H1 (cell line): Measurements from ENCODE around the gene RNF212.

Source experiments
- CTCF ChIP-seq, 3 experiments: IDR thresholded peaks; 1 replicate in 2 of 3; 2 replicates in 1 of 3; pipeline versions ENCODE4 v1.5.1 to v1.6.1; 2011; ENCODE audit warnings: low read length in 3 of 3, mild to moderate bottlenecking in 3 of 3, inconsistent platforms in 2 of 3, low read depth in 1 of 3, moderate library complexity in 1 of 3; ENCODE audit not compliant: insufficient read depth in 1 of 3; ENCODE audit errors: control extremely low read depth in 1 of 3
- JUND ChIP-seq: IDR thresholded peaks from 2 replicates; pipeline ENCODE4 v1.6.1; 2011; ENCODE audit warnings: mild to moderate bottlenecking, improper control_type of control experiment, low read length
- KDM1A ChIP-seq: fragments of 200-600, 300-600 bp; sonication (generic); IDR thresholded peaks from 2 replicates; pipeline ENCODE4 v1.7.1; 2016; ENCODE audit warnings: mild to moderate bottlenecking, low read length, borderline replicate concordance
- KDM4A ChIP-seq: IDR thresholded peaks from one replicate; pipeline ENCODE4 v1.7.1; 2012; ENCODE audit warnings: low read depth, mild to moderate bottlenecking, moderate library complexity, low read length, inconsistent platforms; ENCODE audit not compliant: severe bottlenecking
- POU5F1 ChIP-seq: IDR thresholded peaks from 2 replicates; pipeline ENCODE4 v1.6.1; 2011; ENCODE audit warnings: low read depth, mild to moderate bottlenecking, low read length, moderate library complexity
- RFX5 ChIP-seq: IDR thresholded peaks from 2 replicates; pipeline ENCODE4 v1.6.1; 2011; ENCODE audit warnings: low read depth, low read length, improper control_type of control experiment, borderline replicate concordance
- RNF2 ChIP-seq: fragments of 200-900, 300-1000 bp; sonication (generic); IDR thresholded peaks from 2 replicates; pipeline ENCODE4 v1.7.1; 2016; ENCODE audit warnings: borderline replicate concordance, low read depth, mild to moderate bottlenecking, antibody characterized with exemption, low read length; ENCODE audit not compliant: poor library complexity, severe bottlenecking; ENCODE audit errors: missing control alignments
- SP1 ChIP-seq: IDR thresholded peaks from 2 replicates; pipeline ENCODE4 v1.6.1; 2011; ENCODE audit warnings: low read depth, low read length
- SRF ChIP-seq: IDR thresholded peaks from 2 replicates; pipeline ENCODE4 v1.6.1; 2011; ENCODE audit warnings: mild to moderate bottlenecking, low read depth, low read length, moderate library complexity
- USF2 ChIP-seq: IDR thresholded peaks from 2 replicates; pipeline ENCODE4 v1.6.1; 2011; ENCODE audit warnings: low read length, improper control_type of control experiment
- TF ChIP-seq, protein P1 (sequence below): IDR thresholded peaks from 2 replicates; pipeline ENCODE4 v1.6.1; 2012; ENCODE audit warnings: inconsistent platforms
- TF ChIP-seq, protein P2 (sequence below): IDR thresholded peaks from 2 replicates; pipeline ENCODE4 v1.6.1; 2012; ENCODE audit warnings: low read length, inconsistent platforms

GRCh38 chr4:1112174-1112820 lies 1.1 kb downstream of the RNF212 start:
- TF ChIP-seq RNF2 (no peak), JUND (no peak), POU5F1 (no peak), CTCF (IDR thresholded peaks at IDR 0.05; ENCODE audit: control extremely low read depth in 1 of 3, insufficient read depth in 1 of 3, low read depth in 1 of 3, low read length in 3 of 3) (no peak), SP1 (no peak), RFX5 (no peak), KDM4A (no peak), KDM1A (no peak), SRF (no peak), USF2 (no peak)
- TF ChIP-seq, protein P1, sequence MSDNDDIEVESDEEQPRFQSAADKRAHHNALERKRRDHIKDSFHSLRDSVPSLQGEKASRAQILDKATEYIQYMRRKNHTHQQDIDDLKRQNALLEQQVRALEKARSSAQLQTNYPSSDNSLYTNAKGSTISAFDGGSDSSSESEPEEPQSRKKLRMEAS, result no peak
- TF ChIP-seq, protein P2, sequence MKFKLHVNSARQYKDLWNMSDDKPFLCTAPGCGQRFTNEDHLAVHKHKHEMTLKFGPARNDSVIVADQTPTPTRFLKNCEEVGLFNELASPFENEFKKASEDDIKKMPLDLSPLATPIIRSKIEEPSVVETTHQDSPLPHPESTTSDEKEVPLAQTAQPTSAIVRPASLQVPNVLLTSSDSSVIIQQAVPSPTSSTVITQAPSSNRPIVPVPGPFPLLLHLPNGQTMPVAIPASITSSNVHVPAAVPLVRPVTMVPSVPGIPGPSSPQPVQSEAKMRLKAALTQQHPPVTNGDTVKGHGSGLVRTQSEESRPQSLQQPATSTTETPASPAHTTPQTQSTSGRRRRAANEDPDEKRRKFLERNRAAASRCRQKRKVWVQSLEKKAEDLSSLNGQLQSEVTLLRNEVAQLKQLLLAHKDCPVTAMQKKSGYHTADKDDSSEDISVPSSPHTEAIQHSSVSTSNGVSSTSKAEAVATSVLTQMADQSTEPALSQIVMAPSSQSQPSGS, result no peak
